Cardiac fibroblast (primary cell): Measurements from ENCODE around the gene ACP4.
A peak's percentile ranks its signal among the peaks of the same experiment; 100 is the strongest.
"Not testable (repeated sequence)": the region's sequence is repeated elsewhere in the genome, so short reads cannot be mapped to it uniquely, and the experiment has no call there.

ENCODE experiments used
- DNase-seq, 2 donors: peaks; one replicate each; pipeline versions ENCODE4 v3.0.0 to v3.0.0-alpha.2; 2010; ENCODE audit warnings: low read depth in 2 of 2
- H3K4me3 ChIP-seq, 2 donors: replicated peaks in 1 of 2; 1 replicate in 1 of 2; 2 replicates in 1 of 2; pipeline ENCODE4 v1.5.1; 2011; ENCODE audit warnings: low read depth in 2 of 2, low read length in 2 of 2, mild to moderate bottlenecking in 2 of 2, moderate library complexity in 1 of 2
- CTCF ChIP-seq: IDR thresholded peaks from one replicate; pipeline ENCODE4 v1.5.1; 2011; ENCODE audit warnings: low read depth, mild to moderate bottlenecking, low read length, inconsistent platforms

The ACP4 gene

GRCh38 chr19:50770888-50771287 lies 19.3 kb upstream of the ACP4 start:
- TF ChIP-seq CTCF = no peak
- H3K4me3 ChIP-seq = no peak overlapping the region
- DNase-seq = no peak

- TF ChIP-seq CTCF = no peak
Measured at GRCh38 chr19:50772476-50772875, 17.7 kb upstream of the ACP4 start.

GRCh38 chr19:50772912-50773311 lies 17.3 kb upstream of the ACP4 start:
- DNase-seq, H3K4me3 ChIP-seq: not testable (repeated sequence)

More at GRCh38 chr19:50772476-50772875, 17.7 kb upstream of the ACP4 start:
- peak; percentile 20 to 48 for DNase-seq
- H3K4me3 ChIP-seq = no peak overlapping the region

- not testable (repeated sequence) for H3K4me3 ChIP-seq, DNase-seq
Measured at GRCh38 chr19:50773454-50773853, 16.8 kb upstream of the ACP4 start.

GRCh38 chr19:50776131-50776530 lies 14.1 kb upstream of the ACP4 start:
- no peak for TF ChIP-seq CTCF
- no peak overlapping the region for H3K4me3 ChIP-seq
- no peak for DNase-seq

- TF ChIP-seq CTCF = no peak
- no peak overlapping the region for H3K4me3 ChIP-seq
- no peak for DNase-seq
Measured at GRCh38 chr19:50777261-50777660, 13.0 kb upstream of the ACP4 start.

GRCh38 chr19:50777830-50778303 lies 12.3 kb upstream of the ACP4 start:
- peak in 1 of 2 donors; percentile 21 for DNase-seq
- TF ChIP-seq CTCF = no peak

GRCh38 chr19:50778906-50779430 lies 11.2 kb upstream of the ACP4 start:
- DNase-seq = no peak
- no peak for TF ChIP-seq CTCF
- H3K4me3 ChIP-seq = no peak overlapping the region

More at GRCh38 chr19:50777830-50778303, 12.3 kb upstream of the ACP4 start:
- no peak overlapping the region for H3K4me3 ChIP-seq
